HG03025 (cell line): ENCODE data around the gene GID8.

Experiments used
- ATAC-seq: cut with Tn5 transposase; IDR thresholded peaks from one replicate; pipeline ENCODE4 v1.9.1; 2021; ENCODE audit warnings: mild to moderate bottlenecking, moderate library complexity; ENCODE audit not compliant: unreplicated experiment, low FRiP score

The GID8 gene

DNA sequence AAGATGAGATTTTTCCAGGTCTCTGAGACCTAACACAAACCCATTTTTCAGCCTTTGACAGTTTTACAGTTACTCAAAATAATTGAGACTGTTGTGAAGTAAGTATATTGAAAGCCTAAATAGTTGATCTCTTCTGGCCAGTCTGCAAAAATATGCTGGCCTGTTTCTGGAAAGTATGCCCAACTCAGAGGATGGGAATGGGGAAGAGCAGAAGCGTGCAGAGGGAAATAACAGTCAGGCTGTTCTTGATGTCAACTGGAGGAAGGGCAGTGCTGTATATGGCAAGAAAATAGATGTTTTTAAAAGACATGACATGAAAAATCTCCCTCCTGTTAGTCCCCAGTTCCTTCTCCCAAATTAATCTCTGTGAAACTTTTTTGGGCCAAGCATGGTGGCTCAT, 3.8 kb downstream of the GID8 start:
- no peak for ATAC-seq

DNA sequence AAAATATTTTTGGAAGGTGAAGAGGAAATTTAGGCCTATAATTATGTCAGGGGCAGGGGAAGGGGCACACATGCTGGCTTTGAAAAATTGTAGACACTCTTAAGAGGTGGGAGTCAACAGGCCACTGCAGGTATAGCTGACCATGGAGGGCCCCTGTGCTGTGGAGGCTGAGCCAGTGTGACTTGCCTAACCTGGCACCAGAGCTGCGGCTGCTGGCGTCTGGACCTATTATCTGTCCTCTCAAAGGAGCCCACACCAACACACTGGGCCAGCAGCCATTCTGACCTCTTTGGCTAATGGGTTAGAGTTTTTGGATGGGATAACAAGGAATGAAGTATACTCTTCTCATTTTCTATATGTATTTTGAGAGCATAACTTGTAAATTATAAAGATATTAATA, 4.5 kb downstream of the GID8 start:
- no peak for ATAC-seq

GRCh38 chr20:62943396-62943795, 5.4 kb downstream of the GID8 start:
- no peak for ATAC-seq

- ATAC-seq = no peak
These were observed 6.2 kb downstream of the GID8 start for GRCh38 chr20:62944184-62944583.

DNA sequence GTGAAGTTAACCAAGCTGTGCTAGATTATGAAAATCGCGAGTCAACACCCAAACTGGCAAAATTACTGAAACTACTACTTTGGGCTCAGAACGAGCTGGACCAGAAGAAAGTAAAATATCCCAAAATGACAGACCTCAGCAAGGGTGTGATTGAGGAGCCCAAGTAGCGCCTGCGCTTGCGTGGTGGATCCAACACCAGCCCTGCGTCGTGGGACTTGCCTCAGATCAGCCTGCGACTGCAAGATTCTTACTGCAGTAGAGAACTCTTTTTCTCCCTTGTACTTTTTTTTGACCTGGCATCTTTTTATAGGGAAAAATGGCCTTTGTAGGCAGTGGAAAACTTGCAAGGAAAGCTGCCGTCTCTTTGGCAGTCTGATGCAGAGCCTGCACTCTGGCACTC, 6.8 kb downstream of the GID8 start:
- no peak for ATAC-seq

- ATAC-seq = no peak
These were observed 7.9 kb downstream of the GID8 start for GRCh38 chr20:62945771-62946339.

- no peak for ATAC-seq
These were observed 9.0 kb downstream of the GID8 start for GRCh38 chr20:62946918-62947317.

DNA sequence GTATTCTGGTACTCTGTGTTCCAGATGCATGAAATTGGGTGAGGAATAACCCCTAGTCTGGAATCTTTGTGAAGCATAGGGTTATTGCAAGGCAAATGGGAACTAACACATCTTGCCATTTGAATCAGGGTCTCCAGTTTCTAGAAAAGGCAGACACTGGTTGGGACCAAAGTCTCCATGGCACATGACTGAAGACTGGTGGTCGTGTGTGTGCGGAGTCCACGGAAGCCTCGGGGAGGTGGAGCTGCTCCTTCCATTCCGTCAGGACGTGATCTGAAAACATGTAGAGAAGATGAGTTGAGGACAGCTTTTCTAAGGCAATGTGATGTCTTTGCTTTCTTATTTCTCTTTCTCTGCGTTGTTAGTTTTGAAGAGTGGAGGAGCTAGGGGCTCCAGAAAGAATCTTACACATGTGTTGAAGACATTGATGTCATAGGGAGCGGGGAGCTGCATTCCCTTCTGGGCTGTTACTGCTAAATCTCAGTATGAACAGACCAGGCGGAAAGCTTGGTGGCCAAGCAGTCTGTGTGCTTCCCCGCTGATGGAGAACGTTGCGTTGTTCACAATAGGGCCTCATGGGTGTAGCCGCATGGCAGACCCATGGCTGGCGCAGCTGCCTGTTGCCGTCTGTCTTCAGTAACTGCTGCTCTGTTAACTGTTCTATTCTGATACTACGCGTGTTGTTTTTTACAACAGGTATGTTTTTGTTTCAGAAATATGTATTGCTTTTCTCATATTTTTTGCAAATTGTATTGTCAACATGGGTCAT, 9.8 kb downstream of the GID8 start:
- no peak for ATAC-seq

DNA sequence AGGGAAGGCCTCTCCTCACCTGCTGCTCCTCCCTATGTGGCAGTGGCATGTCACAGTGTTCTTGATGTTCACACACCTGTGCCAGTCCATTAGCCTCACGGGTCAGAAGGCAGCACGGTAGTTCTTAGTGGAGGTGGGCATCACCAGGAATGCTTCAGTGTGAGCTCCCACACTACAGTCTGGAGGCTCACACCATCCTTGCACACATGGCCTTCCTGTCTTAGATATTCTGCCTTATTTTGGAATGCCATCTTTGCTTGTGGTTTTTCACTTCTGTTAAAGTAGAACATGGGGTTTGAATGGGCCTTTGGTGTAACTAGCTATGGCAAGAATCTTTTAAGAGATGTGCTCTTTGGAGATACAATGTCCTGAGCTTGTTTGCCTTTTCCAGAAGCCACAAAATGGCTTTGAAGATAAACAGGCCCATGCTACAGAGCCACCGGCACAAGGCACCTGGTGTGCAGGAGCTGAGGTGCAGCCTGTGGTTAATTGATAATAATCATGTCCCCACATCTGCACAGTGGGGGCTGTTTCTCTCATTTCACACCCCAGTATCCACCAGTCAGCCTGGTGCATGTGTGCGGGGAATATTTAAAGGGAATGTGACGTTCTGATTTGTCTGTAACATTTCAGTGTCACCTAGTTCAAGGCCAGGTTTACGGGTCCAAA, 11.3 kb downstream of the GID8 start:
- no peak for ATAC-seq

DNA sequence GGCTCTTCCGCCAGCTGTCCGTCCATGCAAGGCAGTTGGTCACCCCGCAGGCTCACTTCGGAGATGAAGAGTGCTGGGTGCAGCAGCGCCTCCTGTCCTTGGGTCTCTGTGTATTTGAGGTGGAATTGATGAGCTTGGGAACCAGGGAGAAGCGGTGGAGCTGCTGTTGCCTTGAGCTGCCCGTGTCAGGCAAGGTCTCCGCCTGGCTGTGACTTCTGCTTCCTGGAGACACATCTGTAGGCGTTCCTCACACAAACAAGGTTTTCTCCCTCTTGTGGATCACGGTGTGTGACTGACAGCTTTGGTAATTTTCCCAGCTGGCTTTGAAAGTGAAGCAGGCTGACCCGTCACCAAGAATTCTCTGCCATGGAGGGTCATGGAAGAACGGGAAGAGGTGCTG, 12.0 kb downstream of the GID8 start:
- no peak for ATAC-seq

- ATAC-seq = no peak
These were observed 12.8 kb downstream of the GID8 start for GRCh38 chr20:62950741-62951140.

GRCh38 chr20:62951143-62951895, 13.4 kb downstream of the GID8 start:
- ATAC-seq = no peak

GRCh38 chr20:62951896-62952372, 14.0 kb downstream of the GID8 start:
- no peak for ATAC-seq

DNA sequence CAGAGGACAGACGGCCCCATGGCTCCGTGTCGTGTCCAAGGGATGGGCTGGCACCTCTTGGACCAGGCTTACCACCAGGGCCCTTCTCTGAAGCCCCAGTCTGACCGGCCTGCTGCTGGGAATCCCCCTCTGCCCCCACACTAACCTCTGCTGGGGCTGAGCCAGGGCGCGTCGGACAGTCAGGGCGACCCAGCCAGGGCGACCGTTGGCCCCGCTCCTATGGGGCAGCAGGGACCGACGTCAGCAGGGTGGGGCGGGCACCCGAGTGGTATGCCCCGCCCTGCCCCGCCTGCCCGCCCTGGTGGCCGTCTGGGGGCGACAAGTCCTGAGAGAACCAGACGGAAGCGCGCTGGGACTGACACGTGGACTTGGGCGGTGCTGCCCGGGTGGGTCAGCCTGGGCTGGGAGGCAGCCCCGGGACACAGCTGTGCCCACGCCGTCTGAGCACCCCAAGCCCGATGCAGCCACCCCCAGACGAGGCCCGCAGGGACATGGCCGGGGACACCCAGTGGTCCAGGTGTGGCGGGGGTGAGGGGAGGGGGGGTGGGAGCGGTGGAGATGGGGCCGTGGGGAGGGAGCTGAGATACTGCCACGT, 14.5 kb downstream of the GID8 start, which contains the start of gene SLC17A9:
TSS of gene SLC17A9 (plus strand) at position 337 of the 595 bp plus-strand sequence. CDS start at position 459, 122 bp downstream.
- ATAC-seq = no peak

GRCh38 chr20:62952968-62953838, 15.3 kb downstream of the GID8 start:
- no peak for ATAC-seq

GRCh38 chr20:62953839-62954703, 16.1 kb downstream of the GID8 start:
- ATAC-seq = peak; percentile 69

- no peak for ATAC-seq
These were observed 17.8 kb downstream of the GID8 start for GRCh38 chr20:62955519-62956386.
